ENCODE results near the gene RBM18. TPM values are rescaled to one million over a fixed set of nuclear protein-coding genes. Genes with fewer than 3 reads are reported as not detected.

Gene RBM18
- polyA plus RNA-seq, 1 donor from 2014 or later, result 48.8 TPM

DNA sequence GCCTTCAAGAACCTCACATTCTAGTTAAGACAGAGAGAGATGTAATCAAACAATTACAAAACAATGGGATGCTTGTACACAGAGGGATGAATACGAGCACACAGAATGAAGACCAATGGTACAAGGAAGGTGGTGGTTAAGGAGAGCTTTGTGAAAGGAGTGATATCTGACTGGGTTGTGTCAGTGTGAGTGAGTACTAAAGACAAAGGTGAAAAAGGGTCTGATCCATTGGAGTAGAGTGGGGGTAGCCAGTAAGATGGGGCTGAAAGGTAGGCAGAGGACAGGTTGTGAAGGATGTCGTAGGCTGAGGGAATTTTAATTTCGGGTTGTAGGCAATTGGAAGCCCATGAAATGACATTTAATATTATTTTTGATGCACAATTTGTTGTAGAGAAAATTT is 9.9 kb downstream of the RBM18 start:
- Histone ChIP-seq H4K20me1 (ENCODE audit: insufficient read depth) (no peaks in the 10 kb centered on the region), H3K27me3 (ENCODE audit: insufficient read depth, low read depth, low read length) (no peaks in the 10 kb centered on the region), H3K27ac (ENCODE audit: low read length) (no peak overlapping the region), H3K4me2 (ENCODE audit: low read length) (no peak overlapping the region), H3K79me2 (replicated peaks; ENCODE audit: insufficient read depth, low read length) (peaks cover 4% of the 10 kb centered on the region), H3K9me3 (ENCODE audit: low read length) (no peaks in the 10 kb centered on the region), H3K9ac (ENCODE audit: low read length) (no peak overlapping the region), H3K36me3 (ENCODE audit: insufficient read depth, low read length) (peaks cover 5% of the 10 kb centered on the region), H3F3A (ENCODE audit: insufficient read depth, low read length, poor library complexity, severe bottlenecking) (no peaks in the 10 kb centered on the region), H3K9me2 (ENCODE audit: insufficient read depth, low read length) (no peaks in the 10 kb centered on the region), H2AFZ (ENCODE audit: low read depth, low read length) (no peak overlapping the region), H3K4me3 (ENCODE audit: low read length) (no peak overlapping the region)
- no peak for TF ChIP-seq SMC3 (conservative IDR thresholded peaks at IDR 0.05; ENCODE audit: poor library complexity)

DNA sequence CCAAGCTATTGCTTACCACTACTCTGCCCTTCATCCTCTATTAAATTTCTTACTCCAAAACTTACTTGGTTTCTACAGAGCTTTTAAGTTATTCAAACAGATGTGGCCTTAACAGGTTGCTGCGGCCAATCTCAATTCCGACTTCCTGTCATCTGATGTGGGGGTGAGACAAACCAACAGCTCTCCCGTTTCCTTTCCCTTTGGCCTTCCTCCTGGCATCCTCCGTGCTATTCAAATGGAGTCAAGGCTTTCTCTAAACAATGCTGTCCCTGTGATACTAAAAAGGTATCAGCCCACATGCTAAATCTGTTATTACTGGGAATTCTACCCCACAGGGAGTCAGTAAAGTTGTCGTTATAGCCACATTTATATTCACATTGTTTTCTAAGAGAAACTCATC is 11.8 kb downstream of the RBM18 start:
- Histone ChIP-seq H3K9ac (ENCODE audit: low read length) (no peak overlapping the region), H3F3A (ENCODE audit: insufficient read depth, low read length, poor library complexity, severe bottlenecking) (no peaks in the 10 kb centered on the region), H3K36me3 (ENCODE audit: insufficient read depth, low read length) (no peaks in the 10 kb centered on the region), H3K9me3 (ENCODE audit: low read length) (no peaks in the 10 kb centered on the region), H3K4me3 (ENCODE audit: low read length) (no peak overlapping the region), H3K27ac (ENCODE audit: low read length) (no peak overlapping the region), H3K79me2 (replicated peaks; ENCODE audit: insufficient read depth, low read length) (peaks cover 4% of the 10 kb centered on the region), H3K27me3 (ENCODE audit: insufficient read depth, low read depth, low read length) (no peaks in the 10 kb centered on the region), H4K20me1 (ENCODE audit: insufficient read depth) (no peaks in the 10 kb centered on the region), H3K9me2 (ENCODE audit: insufficient read depth, low read length) (no peaks in the 10 kb centered on the region), H2AFZ (ENCODE audit: low read depth, low read length) (no peak overlapping the region), H3K4me2 (ENCODE audit: low read length) (no peak overlapping the region)
- TF ChIP-seq, protein P1, sequence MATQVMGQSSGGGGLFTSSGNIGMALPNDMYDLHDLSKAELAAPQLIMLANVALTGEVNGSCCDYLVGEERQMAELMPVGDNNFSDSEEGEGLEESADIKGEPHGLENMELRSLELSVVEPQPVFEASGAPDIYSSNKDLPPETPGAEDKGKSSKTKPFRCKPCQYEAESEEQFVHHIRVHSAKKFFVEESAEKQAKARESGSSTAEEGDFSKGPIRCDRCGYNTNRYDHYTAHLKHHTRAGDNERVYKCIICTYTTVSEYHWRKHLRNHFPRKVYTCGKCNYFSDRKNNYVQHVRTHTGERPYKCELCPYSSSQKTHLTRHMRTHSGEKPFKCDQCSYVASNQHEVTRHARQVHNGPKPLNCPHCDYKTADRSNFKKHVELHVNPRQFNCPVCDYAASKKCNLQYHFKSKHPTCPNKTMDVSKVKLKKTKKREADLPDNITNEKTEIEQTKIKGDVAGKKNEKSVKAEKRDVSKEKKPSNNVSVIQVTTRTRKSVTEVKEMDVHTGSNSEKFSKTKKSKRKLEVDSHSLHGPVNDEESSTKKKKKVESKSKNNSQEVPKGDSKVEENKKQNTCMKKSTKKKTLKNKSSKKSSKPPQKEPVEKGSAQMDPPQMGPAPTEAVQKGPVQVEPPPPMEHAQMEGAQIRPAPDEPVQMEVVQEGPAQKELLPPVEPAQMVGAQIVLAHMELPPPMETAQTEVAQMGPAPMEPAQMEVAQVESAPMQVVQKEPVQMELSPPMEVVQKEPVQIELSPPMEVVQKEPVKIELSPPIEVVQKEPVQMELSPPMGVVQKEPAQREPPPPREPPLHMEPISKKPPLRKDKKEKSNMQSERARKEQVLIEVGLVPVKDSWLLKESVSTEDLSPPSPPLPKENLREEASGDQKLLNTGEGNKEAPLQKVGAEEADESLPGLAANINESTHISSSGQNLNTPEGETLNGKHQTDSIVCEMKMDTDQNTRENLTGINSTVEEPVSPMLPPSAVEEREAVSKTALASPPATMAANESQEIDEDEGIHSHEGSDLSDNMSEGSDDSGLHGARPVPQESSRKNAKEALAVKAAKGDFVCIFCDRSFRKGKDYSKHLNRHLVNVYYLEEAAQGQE (IDR thresholded peaks at IDR 0.05; ENCODE audit: borderline replicate concordance), result no peak
- TF ChIP-seq RAD21 (conservative IDR thresholded peaks at IDR 0.05) (no peak), POLR2AphosphoS5 (IDR thresholded peaks at IDR 0.05) (no peak), EZH2 (IDR thresholded peaks at IDR 0.05; ENCODE audit: borderline replicate concordance, insufficient read depth, low read length, poor library complexity, severe bottlenecking) (no peak), TAF1 (IDR thresholded peaks at IDR 0.05; ENCODE audit: low read depth) (no peak), SMC3 (conservative IDR thresholded peaks at IDR 0.05; ENCODE audit: poor library complexity) (no peak), EP300 (conservative IDR thresholded peaks at IDR 0.05; ENCODE audit: poor library complexity, severe bottlenecking) (no peak)
- TF ChIP-seq, protein P2, sequence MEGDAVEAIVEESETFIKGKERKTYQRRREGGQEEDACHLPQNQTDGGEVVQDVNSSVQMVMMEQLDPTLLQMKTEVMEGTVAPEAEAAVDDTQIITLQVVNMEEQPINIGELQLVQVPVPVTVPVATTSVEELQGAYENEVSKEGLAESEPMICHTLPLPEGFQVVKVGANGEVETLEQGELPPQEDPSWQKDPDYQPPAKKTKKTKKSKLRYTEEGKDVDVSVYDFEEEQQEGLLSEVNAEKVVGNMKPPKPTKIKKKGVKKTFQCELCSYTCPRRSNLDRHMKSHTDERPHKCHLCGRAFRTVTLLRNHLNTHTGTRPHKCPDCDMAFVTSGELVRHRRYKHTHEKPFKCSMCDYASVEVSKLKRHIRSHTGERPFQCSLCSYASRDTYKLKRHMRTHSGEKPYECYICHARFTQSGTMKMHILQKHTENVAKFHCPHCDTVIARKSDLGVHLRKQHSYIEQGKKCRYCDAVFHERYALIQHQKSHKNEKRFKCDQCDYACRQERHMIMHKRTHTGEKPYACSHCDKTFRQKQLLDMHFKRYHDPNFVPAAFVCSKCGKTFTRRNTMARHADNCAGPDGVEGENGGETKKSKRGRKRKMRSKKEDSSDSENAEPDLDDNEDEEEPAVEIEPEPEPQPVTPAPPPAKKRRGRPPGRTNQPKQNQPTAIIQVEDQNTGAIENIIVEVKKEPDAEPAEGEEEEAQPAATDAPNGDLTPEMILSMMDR (IDR thresholded peaks at IDR 0.05; ENCODE audit: poor library complexity, severe bottlenecking), result no peak

DNA sequence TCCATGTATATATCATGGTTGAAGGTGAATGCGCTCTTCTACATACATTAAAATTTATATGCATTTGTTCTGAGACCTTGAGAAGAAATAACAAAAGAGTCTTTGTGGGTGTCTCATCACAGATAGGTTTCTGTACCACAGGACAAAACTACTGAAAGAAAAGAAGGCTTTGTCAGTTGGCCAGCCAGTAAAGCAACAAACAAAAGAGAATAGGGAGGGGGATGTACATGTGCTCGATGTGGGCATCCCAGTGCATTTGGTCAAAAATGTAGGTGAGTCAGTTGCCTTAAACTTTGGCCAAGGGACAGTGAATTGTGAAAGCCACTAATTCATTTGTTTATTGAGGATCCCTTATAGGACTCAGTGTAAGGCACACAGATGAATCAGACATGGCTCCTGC is 13.3 kb downstream of the RBM18 start:
- no peak for TF ChIP-seq EP300 (conservative IDR thresholded peaks at IDR 0.05; ENCODE audit: poor library complexity, severe bottlenecking)
- TF ChIP-seq POLR2AphosphoS5 (IDR thresholded peaks at IDR 0.05), result no peak
- no peak for TF ChIP-seq EZH2 (IDR thresholded peaks at IDR 0.05; ENCODE audit: borderline replicate concordance, insufficient read depth, low read length, poor library complexity, severe bottlenecking)
- H2AFZ ChIP-seq (ENCODE audit: low read depth, low read length), result no peak overlapping the region
- no peaks in the 10 kb centered on the region for H3F3A ChIP-seq (ENCODE audit: insufficient read depth, low read length, poor library complexity, severe bottlenecking)
- H4K20me1 ChIP-seq (ENCODE audit: insufficient read depth), result no peaks in the 10 kb centered on the region
- H3K36me3 ChIP-seq (ENCODE audit: insufficient read depth, low read length), result no peaks in the 10 kb centered on the region
- no peaks in the 10 kb centered on the region for H3K27me3 ChIP-seq (ENCODE audit: insufficient read depth, low read depth, low read length)
- no peak overlapping the region for H3K4me3 ChIP-seq (ENCODE audit: low read length)
- no peak overlapping the region for H3K9ac ChIP-seq (ENCODE audit: low read length)
- no peaks in the 10 kb centered on the region for H3K9me3 ChIP-seq (ENCODE audit: low read length)
- H3K9me2 ChIP-seq (ENCODE audit: insufficient read depth, low read length), result no peaks in the 10 kb centered on the region
- H3K79me2 ChIP-seq (replicated peaks; ENCODE audit: insufficient read depth, low read length), result peaks cover 4% of the 10 kb centered on the region
- H3K27ac ChIP-seq (ENCODE audit: low read length), result no peak overlapping the region
- no peak overlapping the region for H3K4me2 ChIP-seq (ENCODE audit: low read length)
